HG03045 (cell line): Measurements from ENCODE around the gene MAPK8IP1.

Source experiments
- ATAC-seq: cut with Tn5 transposase; IDR thresholded peaks from one replicate; pipeline ENCODE4 v1.9.1; 2021; ENCODE audit warnings: mild to moderate bottlenecking, moderate library complexity; ENCODE audit not compliant: unreplicated experiment

The MAPK8IP1 gene

DNA sequence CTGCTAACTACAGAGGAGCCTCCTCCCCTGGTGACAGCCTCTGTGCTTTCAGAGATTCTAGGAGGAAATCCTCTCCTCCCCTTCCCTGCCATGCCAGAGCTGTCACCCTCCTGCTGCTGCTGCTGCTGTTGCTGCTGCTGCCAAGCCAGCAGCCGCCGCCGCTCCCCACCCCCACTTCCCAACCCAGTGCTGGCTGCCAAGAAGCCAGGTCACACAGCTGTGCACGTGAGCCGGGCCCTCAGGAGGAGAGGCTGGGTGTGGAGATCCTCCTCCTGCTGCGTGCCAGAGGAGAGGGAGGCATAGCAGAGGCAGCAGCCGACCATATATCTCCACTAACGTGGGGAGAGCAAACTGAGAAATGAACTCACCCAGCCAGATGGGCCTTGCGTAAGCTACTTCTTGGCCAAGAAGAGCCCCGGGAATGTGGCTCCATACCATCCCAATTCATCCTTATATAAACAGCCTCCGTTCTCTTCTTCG, 25.8 kb upstream of the MAPK8IP1 start:
- ATAC-seq: no peak

DNA sequence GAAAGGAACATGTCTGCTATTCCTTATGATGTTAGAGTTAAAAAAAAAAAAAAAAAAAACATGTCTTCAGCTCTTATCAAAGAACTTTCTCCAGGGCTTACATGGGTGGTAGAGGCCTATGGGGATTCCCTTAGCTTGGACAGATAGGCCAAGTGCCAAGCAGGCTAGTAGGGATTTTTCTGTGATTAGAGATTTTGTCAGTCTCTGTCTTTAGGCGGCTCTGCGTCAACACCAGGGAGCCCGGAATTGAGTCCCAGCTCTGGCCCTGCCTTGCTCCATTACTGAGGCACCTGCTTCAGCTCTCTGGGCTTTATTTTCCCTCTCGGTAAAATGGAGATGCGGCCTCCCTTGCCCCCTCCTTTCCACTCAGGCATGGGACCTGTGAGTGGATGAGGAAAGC, 25.1 kb upstream of the MAPK8IP1 start:
- no peak for ATAC-seq

DNA sequence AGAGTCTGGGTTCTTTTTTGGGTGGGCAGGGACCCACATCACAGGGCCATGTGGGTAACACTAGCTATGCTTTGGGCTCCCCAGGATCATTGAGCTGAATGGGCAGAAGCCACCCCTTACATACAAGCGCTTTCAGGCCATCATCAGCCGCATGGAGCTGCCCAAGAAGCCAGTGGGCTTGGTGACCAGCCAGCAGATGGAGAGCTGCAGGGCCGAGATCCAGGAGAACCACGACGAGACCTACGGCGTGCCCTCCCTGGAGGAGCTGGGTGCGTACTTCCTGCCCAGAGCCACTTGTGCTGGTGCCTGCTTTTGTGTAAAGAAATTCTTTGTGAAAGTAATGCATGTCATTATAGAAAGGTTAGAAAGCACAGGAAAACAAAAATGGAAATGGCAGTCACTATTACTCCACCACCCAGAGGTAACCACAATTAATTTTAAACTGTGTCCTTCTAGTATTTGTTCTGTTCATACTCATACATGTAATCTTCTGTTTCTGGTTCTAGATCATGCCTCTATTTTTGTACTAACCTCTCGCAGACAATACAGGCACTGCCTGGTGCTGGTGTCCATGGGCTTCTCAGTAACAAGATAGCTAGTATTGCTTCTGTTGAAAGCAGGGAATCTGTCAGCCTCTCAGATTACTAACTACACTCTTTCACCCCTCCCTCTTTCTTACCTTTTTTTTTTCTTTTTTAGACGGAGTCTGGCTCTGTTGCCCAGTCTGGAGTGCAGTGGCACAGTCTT, 24.5 kb upstream of the MAPK8IP1 start:
- ATAC-seq: no peak

DNA sequence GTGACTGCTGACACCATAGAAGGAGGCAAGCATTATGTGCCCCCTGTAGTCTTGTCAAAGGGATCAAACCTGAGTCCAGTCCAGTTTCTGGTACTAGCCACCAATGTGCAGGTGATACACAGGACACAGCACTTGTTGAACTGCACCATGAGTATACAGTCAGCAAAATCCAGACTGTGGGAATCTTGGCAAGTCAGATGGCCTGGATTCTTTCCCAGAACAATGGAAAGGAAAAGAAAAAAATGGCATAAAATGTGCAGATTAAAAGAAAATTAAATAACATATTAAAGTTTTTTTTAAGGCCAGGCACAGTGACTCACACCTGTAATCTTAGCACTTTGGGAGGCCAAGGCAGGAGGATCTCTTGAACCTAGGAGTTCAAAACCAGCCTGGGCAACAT, 21.4 kb upstream of the MAPK8IP1 start:
- no peak for ATAC-seq

DNA sequence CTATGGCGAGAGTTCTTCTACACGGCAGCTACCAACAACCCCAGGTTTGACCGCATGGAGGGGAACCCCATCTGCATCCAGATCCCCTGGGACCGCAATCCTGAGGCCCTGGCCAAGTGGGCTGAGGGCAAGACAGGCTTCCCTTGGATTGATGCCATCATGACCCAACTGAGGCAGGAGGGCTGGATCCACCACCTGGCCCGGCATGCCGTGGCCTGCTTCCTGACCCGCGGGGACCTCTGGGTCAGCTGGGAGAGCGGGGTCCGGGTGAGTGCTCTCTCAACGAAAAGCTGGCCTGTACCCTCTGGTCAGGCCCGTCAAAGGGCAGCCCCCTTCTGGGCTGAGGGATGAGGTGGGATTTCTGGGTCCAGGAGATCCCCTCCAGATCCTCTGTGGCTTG, 15.9 kb upstream of the MAPK8IP1 start:
- no peak for ATAC-seq

DNA sequence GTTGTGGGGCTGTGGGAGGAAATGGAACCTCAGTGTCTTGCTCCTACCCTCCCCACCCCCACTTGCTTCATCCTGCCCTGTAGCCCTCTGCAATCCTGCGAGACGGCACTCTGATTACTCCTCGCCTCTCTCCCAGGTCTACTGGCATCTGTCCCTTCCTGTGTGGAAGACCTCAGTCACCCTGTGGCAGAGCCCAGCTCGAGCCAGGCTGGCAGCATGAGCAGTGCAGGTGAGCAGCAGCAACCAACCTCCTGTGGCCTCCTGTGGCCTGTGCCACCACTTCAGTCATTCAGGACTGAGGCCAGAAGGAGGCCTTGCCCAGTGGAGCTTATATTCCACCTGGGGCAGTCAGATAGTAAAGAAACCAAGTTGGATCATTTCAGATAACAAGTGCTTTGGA, 14.7 kb upstream of the MAPK8IP1 start:
- no peak for ATAC-seq

DNA sequence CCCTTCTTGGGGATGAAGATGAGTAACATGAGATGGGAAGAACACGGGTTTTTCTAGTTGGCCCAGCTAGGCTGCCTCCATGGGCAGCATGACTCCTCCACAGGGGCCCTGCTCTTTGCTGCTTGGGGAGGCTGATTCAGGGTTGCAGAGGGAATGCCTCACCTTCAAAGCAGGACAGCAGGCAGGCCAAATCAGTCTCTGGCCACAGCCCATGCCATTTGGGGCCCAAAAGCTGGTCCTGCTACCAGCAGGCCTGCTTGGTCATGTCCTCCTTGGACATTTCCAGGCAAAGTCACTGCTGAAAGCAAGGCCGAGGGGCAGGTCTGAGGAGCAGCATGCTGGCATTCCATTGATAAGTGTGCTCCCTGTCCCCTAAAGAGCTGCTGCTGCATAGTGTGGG, 13.8 kb upstream of the MAPK8IP1 start:
- no peak for ATAC-seq

DNA sequence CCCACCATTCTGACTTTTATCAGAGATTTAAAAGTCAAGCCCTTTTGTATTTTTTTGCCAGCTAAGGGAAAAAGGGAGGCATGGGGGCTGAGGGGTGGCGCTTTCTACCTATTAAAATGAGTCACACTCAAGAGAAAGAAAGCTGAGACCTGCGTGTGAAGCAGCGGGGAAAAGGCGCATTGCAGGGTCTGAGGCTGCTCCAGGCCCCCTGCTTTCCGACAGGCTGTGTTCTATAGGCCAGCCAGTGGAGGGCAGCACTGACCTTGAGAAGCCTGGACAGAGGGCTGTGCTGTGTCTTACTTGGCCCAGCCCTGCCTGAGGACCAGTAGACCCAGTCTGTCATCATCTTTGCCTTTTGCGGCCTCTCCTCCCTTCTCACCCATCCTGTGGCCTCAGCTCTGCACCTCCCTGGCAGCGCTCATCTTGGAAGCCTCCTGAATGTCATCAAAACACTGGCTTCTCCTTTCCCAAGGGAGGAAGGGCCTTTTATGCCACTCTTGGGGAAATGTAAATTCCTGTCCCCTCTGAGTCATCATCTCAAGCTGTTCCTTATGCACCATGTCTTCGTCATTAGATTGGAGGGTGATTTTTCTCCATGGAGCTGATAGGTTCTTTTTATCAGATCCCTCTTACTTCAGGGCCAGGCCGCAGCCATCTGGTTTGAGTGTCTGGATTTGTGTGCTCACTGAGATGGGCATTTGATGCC, 12.6 kb upstream of the MAPK8IP1 start:
- no peak for ATAC-seq

DNA sequence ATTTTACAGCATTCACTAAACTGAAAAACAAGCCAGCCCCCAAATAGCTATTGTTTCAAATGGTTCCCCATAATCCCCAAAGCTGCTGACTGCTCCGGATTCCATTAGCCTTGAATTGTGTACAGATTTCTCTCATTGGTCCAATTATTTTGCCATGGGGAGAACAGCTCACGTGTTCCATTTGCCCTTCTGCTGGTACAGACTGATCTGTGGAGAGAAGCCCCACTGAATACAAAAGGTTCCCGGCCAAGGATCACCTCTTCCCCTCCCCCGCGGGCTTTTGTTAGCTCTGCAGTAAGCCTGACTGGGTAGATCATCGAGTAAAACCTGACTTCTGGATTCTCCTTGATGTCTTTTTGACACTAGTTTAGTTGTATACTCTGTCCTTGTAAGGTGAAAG, 9.1 kb upstream of the MAPK8IP1 start:
- no peak for ATAC-seq

DNA sequence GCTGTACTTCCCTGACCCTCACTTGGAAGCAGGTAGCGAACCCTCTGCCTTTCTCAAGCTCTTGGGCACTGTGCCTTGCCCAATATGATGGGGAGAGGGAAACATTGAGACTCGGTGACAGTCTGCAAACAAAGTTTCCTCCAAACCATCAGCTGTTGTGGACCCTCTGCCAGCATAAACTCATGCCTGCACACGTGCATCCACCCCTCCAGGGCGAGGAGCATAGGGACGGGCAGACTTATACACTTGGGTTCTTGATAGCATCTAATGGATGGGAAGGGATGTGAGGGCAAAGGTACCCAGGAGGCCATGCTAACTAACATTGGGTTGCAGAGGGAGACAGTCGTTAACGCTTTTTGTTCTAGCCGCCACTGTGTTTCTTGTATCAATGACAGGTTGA, 8.2 kb upstream of the MAPK8IP1 start:
- no peak for ATAC-seq

DNA sequence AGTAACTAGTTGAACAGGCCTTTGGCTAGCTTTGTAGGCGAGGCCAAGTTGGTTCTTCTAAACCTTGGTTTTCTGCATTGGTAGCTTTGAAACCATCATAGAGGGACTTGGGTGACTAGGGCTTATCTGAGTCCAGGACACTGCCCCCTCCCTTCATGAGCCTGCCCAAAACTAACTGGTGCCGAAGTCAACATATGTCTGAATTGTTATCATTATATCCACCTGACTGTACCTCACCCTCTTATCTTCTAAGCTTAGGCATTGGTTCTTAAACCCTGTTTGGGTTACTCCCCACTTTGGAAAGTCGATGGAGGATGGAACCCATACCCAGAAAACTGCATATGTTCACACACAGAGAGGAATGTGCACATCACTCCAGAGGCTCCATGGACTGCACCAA, 7.6 kb upstream of the MAPK8IP1 start:
- no peak for ATAC-seq

DNA sequence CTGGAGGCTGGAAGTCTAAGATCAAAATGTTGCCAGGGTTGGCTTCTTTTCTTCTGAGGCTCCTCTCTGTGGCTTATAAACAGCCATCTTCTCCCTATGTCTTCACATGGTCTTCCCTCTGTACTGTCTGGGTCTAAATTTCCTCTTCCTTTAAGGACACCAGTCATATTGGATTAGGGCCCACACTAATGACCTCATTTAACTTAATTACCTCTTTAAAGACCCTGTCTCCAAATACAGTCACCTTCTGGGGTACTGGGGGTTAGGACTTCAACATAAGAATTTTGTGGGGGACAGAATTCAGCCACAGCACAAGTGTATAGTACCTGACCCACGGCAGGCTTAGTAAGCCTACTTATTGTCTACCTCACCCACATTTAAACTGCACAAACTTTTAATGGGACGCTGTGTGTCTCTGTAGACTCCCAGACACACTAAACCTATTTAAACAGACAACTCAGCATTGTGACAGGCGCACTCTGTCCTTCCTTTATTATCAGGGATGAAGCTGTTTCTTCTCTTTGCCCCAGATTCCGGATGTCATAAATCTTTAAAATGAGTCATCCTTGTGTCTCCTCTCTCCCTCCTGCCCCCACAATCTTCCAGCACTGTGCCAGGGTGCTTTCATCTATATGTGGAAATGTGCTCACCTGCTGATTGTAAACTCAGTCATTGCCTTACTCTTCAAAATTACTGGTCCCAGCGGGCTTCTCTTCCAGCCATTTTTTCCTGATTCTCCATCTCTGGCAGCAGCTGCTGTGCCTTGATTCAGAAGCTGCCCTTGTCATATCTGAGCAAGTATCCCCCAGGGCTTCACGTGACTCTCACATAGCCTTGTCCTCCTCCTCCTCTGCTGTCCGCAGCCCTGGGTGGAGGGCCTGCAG, 5.4 kb upstream of the MAPK8IP1 start:
- no peak for ATAC-seq

DNA sequence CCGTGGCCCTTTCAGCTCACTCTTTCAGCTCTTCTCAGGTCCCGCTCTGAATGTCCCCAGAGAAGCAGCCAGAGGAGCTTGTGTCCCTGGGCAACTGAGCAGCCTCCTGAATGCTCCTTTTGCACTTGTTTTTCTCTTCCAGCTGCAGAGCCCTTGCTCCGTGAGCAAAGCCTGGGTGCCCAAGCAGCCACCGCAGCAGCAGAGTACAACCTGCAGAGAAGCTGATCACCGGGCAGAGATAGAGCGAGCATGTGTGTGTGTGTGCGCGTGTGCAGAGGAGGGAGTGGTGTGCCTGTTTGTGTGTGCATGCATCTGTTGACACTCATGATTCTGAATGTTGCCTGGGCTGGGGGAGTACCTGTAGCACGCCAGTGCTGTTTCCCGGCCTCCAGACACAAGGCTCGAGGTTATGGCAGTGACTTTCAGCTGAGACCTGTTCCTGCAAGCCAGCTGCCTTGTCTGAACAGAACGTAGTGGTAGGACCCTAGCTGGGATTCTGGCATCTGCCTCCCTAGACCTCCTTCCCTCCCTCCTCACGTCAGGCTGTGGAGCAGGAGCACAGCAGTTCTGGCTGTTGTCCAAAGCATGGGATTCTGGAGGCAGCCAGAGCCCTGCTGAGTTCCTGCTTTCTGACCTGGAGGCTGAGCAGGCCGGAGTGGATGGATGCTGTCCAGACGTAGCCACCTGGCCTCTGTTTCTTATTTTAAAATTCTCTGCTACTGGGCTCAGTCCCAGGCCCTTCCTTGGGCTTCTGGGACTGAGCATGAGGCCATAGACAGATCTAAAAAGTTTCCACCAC, 4.5 kb upstream of the MAPK8IP1 start:
- ATAC-seq: no peak

DNA sequence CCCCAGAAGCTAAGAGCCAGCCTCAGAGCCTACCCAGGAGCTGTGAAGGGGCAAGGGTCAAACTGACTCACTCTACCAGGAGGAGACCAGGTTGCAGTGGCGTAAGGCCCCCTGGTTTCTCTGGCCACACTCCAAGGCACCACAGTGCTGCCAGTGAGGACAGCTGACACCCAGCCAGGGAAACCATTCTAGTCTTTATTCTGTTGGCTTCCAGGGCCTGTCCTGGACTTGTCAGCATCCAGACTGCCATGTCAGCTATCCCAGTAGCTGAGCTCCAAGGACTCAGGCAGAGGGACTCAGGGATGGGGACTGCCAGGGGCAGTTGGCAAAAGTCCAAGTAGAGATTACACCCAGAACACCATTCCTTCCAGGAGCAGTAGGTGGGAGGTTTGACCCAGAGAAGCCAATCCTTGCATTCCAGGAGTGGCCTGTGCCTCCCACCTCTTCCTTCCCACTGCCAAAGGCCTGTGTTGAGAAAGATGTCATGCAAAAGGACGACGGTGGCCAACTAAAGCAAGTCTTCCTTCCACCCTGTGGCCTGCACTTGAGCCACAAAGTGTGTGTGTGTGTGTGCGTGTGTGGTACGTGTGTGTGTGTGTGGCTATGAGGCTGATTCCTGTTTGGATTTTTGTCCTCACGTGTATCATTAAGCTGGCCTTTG, 3.6 kb upstream of the MAPK8IP1 start:
- no peak for ATAC-seq

DNA sequence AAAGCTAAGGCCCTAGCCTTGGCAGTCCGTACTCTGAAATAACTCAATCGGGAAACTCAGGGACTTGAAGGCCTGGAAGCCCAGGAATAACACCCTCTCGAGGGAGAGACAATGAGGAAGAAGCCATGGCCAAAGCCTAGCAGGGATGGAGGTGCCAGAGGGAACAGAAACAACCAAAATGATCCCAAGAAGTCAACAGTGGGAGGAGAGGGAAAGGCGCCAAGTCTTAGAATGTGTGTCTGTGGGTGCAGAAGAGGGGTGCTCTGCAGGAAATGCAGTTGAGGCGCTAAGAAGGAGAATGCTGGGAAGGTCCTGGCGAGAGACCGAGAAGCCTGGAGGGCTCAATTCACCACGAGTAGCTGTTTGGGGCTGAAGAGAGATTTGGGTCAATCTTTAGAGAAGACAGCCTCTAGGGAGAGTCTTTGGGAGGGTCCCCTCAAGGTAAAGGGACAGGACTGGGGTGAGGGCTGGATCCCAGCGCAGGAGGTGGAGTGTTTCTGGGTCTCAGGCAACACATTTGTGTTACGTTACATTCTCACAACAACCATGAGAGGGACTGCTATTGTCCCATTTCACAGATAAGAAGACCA, 760 bp upstream of the MAPK8IP1 start:
- no peak for ATAC-seq

DNA sequence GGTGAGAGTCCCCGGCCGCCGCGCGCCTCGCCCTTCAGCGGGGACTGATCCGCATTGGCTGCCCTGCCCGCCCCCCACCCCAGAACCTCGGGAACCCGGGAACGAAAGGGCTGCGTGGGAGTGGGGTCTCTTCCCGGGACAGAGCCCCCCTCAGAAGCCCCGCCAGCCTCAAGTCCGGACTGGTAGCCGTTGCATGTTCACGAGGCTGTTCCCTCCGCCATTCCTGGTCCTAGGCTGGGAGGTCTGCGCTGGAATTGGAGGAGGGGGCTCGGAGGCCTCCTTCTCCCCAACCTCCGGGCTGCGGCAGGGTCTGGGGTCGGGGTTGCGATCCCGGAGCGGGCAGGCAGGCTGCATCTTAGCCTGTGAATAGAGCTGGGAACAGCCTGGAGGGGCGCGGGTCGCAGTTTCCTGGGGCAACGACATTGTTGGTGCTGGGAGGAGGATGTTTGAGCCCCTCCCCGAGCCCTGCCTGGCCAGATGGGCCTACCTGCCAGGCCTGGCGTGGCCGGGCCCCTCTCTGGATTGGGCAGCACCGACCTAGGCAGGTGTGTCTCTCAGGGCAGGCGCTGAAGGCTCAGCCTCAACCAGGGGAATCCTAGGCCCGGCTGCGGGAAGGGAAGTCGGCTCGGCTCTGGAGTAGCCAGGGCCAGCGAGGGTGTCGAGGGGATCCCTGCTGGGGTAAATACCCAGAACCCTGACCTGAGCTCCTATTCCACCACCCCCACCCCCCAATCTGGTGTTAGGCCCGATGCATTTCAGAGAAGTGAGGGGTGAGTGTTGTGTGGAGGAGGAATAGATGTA, 670 bp downstream of the MAPK8IP1 start:
- ATAC-seq: no peak

DNA sequence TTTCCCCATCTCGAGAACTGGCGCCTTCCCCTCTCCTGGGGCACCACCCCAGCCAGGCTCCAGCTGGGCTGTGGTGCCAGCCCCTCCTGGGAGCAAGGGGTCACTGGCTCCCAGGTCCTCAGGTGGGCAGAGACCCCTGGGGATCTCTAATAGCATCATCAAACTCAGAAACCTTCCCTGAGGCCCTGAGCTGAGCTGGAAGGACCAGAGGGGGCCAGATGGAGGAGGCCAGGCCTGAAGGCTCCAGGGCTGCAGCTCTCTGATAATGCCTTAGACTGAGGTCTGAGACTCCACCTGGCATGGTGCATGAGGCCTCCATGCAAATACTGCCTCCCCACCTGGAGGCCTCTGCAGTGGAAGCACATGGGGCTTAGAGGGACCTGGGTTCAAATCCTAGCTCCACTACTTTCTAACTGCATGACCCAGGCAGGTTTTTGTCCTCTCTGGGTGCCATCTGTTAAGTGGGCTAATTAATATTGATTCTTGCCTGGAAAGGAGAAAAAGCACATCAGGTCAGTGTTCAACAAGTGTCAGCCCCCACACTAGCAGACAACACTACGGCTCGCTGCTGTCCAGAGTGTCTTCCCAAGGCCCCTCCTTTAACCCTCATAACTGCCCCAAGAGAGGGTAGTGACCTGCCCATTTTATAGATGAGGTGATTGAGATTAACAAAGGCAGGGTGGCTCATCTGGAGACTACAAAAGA, 1.5 kb downstream of the MAPK8IP1 start:
- ATAC-seq: no peak

DNA sequence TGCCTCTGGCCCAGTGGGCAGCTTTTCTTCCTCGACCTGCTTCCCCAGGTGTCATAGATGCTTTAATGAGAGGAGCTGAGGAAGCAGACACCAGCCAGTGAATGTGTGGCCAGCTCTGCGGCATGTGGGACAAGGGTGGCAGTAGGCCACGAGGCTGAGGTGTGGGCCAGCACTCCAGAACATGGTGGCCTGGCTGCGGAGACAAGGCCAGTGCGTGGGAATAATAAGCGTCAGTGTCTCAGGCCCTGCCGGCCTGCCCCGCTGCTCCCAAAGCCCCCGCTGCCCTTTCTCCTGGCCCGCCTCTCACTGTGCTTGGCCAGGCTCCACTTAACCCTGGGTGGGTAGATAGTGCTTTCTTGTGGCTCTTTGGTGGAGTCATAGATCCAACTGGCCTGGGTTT, 2.1 kb downstream of the MAPK8IP1 start:
- ATAC-seq: no peak
